HEK293T (cell line): ENCODE results near the gene USP17L5.
"Not testable (repeated sequence)": the region's sequence is repeated elsewhere in the genome, so short reads cannot be mapped to it uniquely, and the experiment has no call there.

ENCODE experiments used
- ARNT ChIP-seq: fragments of 450-650 bp; IDR thresholded peaks from 2 replicates; pipeline ENCODE4 v1.6.1; 2017; ENCODE audit warnings: mild to moderate bottlenecking
- BHLHE40 ChIP-seq: fragments of 450-650 bp; IDR thresholded peaks from 2 replicates; pipeline ENCODE4 v1.6.1; 2016; ENCODE audit warnings: mild to moderate bottlenecking, moderate library complexity, borderline replicate concordance
- CTBP1 ChIP-seq: fragments of 450-650 bp; IDR thresholded peaks from 2 replicates; pipeline ENCODE4 v1.6.1; 2016; ENCODE audit warnings: borderline replicate concordance
- ELF4 ChIP-seq: fragments of 450-650 bp; IDR thresholded peaks from 2 replicates; pipeline ENCODE4 v1.6.1; 2017; ENCODE audit warnings: antibody characterized with exemption
- FOXA1 ChIP-seq: fragments of 450-650 bp; IDR thresholded peaks from 2 replicates; pipeline ENCODE4 v1.6.1; 2016; ENCODE audit warnings: mild to moderate bottlenecking
- FOXK2 ChIP-seq: fragments of 450-650 bp; IDR thresholded peaks from 2 replicates; pipeline ENCODE4 v1.6.1; 2016; ENCODE audit warnings: mild to moderate bottlenecking
- FOXM1 ChIP-seq: fragments of 450-650 bp; IDR thresholded peaks from 2 replicates; pipeline ENCODE4 v1.6.1; 2017; ENCODE audit warnings: mild to moderate bottlenecking, borderline replicate concordance
- HDGF ChIP-seq: fragments of 450-650 bp; IDR thresholded peaks from 2 replicates; pipeline ENCODE4 v1.6.1; 2017; ENCODE audit warnings: antibody characterized with exemption, borderline replicate concordance
- NFRKB ChIP-seq: fragments of 450-650 bp; IDR thresholded peaks from 2 replicates; pipeline ENCODE4 v1.6.1; 2016; ENCODE audit warnings: mild to moderate bottlenecking, moderate library complexity
- SP1 ChIP-seq: fragments of 450-650 bp; IDR thresholded peaks from 2 replicates; pipeline ENCODE4 v1.6.1; 2017
- SUZ12 ChIP-seq: fragments of 450-650 bp; IDR thresholded peaks from 2 replicates; pipeline ENCODE4 v1.6.1; 2016; ENCODE audit warnings: mild to moderate bottlenecking
- TARDBP ChIP-seq: fragments of 450-650 bp; IDR thresholded peaks from 2 replicates; pipeline ENCODE4 v1.6.1; 2016
- TF ChIP-seq, protein P1 (sequence below): fragments of 450-650 bp; IDR thresholded peaks from 2 replicates; pipeline ENCODE4 v1.6.1; 2016

DNA sequence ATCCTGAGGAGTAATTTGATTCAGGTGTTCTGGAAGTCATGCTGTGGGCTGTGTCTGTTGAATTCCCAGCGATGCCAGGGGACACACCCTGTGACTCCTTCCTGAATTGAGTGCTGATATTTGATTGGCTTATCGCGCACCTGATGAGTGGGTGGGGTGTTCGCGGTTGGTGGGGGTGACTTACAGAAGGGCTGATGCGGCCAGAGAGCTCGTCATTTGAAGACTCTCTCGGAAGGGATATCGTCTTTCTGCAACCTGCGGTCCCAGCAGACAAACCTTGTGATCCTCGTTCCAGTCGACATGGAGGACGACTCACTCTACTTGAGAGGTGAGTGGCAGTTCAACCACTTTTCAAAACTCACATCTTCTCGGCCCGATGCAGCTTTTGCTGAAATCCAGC, 4.8 kb upstream of the USP17L5 start, which contains the start of gene USP17L26:
- TF ChIP-seq FOXA1, FOXK2, CTBP1, HDGF, SP1, ELF4, BHLHE40, ARNT, FOXM1, SUZ12, TARDBP, NFRKB: not testable (repeated sequence)
- TF ChIP-seq, protein P1, sequence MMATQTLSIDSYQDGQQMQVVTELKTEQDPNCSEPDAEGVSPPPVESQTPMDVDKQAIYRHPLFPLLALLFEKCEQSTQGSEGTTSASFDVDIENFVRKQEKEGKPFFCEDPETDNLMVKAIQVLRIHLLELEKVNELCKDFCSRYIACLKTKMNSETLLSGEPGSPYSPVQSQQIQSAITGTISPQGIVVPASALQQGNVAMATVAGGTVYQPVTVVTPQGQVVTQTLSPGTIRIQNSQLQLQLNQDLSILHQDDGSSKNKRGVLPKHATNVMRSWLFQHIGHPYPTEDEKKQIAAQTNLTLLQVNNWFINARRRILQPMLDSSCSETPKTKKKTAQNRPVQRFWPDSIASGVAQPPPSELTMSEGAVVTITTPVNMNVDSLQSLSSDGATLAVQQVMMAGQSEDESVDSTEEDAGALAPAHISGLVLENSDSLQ = not testable (repeated sequence)
